ENCODE measurements around the gene ARID1B. TPM values are rescaled to one million over a fixed set of nuclear protein-coding genes. Genes with fewer than 3 reads are reported as not detected.

The ARID1B gene
- total RNA-seq, 1 experiment from 2014 or later: 35.6 TPM

- BruUV-seq (replicated peaks): no TSS peak
- Histone ChIP-seq H3K27me3 (ENCODE audit: insufficient read depth, low read length) (no peaks in the 10 kb centered on the region), H3K79me2 (ENCODE audit: insufficient read depth, low read length) (no peaks in the 10 kb centered on the region), H3K4me1 (ENCODE audit: control insufficient read depth in 1 of 2, insufficient read depth in 2 of 2, low read length in 2 of 2) (peaks cover 3 to 14% of the 10 kb centered on the region in 2 experiments; a peak in 1 of 4 replicates), H2AFZ (ENCODE audit: low read depth, low read length, poor library complexity, severe bottlenecking) (no peak overlapping the region), H3K4me2 (ENCODE audit: low read length) (no peak overlapping the region), H3K9ac (ENCODE audit: low read length) (no peak overlapping the region), H3K4me3 (replicated peaks in 1 of 2; ENCODE audit: low read depth in 1 of 2, low read length in 2 of 2) (no peak overlapping the region), H3K9me3 (ENCODE audit: control insufficient read depth in 1 of 2, insufficient read depth in 1 of 2, low read depth in 1 of 2, low read length in 2 of 2) (no peaks in the 10 kb centered on the region), H3K27ac (ENCODE audit: low read depth, low read length) (no peak overlapping the region), H3K9me2 (ENCODE audit: insufficient read depth) (no peaks in the 10 kb centered on the region), H4K20me1 (ENCODE audit: insufficient read depth) (no peaks in the 10 kb centered on the region), H3K36me3 (ENCODE audit: control insufficient read depth in 1 of 2, insufficient read depth in 2 of 2, low read length in 2 of 2) (no peaks in the 10 kb centered on the region)
- RAD21 ChIA-PET (ENCODE audit: low non-redundant PET in 1 of 2, low total read pairs in 2 of 2, uncharacterized antibody in 2 of 2, unreplicated experiment in 2 of 2): no interaction called here
- CTCF ChIA-PET: no interaction called here
- DNase-seq (ENCODE audit: low read depth, low spot score) (no peak), ATAC-seq (no peak)
- TF ChIP-seq EZH2 (IDR thresholded peaks at IDR 0.05) (no peak), EGR1 (IDR thresholded peaks at IDR 0.05; ENCODE audit: low read depth) (no peak), ZBTB33 (IDR thresholded peaks at IDR 0.05; ENCODE audit: extremely low read depth, insufficient replicate concordance, low read length) (no peak), RAD21 (IDR thresholded peaks at IDR 0.05; ENCODE audit: low read depth) (no peak), TCF7L2 (IDR thresholded peaks at IDR 0.05; ENCODE audit: borderline replicate concordance, extremely low read depth, insufficient read depth, insufficient read length) (no peak), FOSL1 (IDR thresholded peaks at IDR 0.05; ENCODE audit: low read depth) (no peak), SIN3A (IDR thresholded peaks at IDR 0.05; ENCODE audit: low read depth) (no peak), YY1 (IDR thresholded peaks at IDR 0.05; ENCODE audit: extremely low read depth, insufficient replicate concordance, low read depth, low read length) (no peak), CEBPB (IDR thresholded peaks at IDR 0.05; ENCODE audit: low read depth) (no peak), ATF3 (IDR thresholded peaks at IDR 0.05) (no peak), EZH2phosphoT487 (IDR thresholded peaks at IDR 0.05; ENCODE audit: borderline replicate concordance) (no peak), SP1 (IDR thresholded peaks at IDR 0.05; ENCODE audit: low read depth) (no peak), ELF1 (IDR thresholded peaks at IDR 0.05; ENCODE audit: borderline replicate concordance, low read depth) (no peak), POLR2AphosphoS5 (IDR thresholded peaks at IDR 0.05; ENCODE audit: low read depth, low read length) (no peak), CBX3 (IDR thresholded peaks at IDR 0.05; ENCODE audit: low read depth) (no peak), ZNF274 (IDR thresholded peaks at IDR 0.05; ENCODE audit: low read depth, low read length) (no peak)
- TF ChIP-seq, protein P1, sequence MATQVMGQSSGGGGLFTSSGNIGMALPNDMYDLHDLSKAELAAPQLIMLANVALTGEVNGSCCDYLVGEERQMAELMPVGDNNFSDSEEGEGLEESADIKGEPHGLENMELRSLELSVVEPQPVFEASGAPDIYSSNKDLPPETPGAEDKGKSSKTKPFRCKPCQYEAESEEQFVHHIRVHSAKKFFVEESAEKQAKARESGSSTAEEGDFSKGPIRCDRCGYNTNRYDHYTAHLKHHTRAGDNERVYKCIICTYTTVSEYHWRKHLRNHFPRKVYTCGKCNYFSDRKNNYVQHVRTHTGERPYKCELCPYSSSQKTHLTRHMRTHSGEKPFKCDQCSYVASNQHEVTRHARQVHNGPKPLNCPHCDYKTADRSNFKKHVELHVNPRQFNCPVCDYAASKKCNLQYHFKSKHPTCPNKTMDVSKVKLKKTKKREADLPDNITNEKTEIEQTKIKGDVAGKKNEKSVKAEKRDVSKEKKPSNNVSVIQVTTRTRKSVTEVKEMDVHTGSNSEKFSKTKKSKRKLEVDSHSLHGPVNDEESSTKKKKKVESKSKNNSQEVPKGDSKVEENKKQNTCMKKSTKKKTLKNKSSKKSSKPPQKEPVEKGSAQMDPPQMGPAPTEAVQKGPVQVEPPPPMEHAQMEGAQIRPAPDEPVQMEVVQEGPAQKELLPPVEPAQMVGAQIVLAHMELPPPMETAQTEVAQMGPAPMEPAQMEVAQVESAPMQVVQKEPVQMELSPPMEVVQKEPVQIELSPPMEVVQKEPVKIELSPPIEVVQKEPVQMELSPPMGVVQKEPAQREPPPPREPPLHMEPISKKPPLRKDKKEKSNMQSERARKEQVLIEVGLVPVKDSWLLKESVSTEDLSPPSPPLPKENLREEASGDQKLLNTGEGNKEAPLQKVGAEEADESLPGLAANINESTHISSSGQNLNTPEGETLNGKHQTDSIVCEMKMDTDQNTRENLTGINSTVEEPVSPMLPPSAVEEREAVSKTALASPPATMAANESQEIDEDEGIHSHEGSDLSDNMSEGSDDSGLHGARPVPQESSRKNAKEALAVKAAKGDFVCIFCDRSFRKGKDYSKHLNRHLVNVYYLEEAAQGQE (IDR thresholded peaks at IDR 0.05; ENCODE audit: low read depth): no peak
- TF ChIP-seq, protein P2, sequence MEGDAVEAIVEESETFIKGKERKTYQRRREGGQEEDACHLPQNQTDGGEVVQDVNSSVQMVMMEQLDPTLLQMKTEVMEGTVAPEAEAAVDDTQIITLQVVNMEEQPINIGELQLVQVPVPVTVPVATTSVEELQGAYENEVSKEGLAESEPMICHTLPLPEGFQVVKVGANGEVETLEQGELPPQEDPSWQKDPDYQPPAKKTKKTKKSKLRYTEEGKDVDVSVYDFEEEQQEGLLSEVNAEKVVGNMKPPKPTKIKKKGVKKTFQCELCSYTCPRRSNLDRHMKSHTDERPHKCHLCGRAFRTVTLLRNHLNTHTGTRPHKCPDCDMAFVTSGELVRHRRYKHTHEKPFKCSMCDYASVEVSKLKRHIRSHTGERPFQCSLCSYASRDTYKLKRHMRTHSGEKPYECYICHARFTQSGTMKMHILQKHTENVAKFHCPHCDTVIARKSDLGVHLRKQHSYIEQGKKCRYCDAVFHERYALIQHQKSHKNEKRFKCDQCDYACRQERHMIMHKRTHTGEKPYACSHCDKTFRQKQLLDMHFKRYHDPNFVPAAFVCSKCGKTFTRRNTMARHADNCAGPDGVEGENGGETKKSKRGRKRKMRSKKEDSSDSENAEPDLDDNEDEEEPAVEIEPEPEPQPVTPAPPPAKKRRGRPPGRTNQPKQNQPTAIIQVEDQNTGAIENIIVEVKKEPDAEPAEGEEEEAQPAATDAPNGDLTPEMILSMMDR (IDR thresholded peaks at IDR 0.05 in 2 of 3, conservative IDR thresholded peaks at IDR 0.05 in 1 of 3; ENCODE audit: borderline replicate concordance in 1 of 3, insufficient read depth in 1 of 3, low read depth in 2 of 3, low read length in 2 of 3): no peak
- POLR2A ChIA-PET: no interaction called here
- intact Hi-C loops (cut with micrococcal nuclease): loop anchor here (1.0 kb wide), 1 partner anchor 48 kb away; no protein-coding TSS in a partner anchor
Measured at GRCh38 chr6:157226761-157227160, 449.6 kb downstream of the ARID1B start.
